Measurements from ENCODE around the gene CTDP1.
"Not testable (repeated sequence)": the region's sequence is repeated elsewhere in the genome, so short reads cannot be mapped to it uniquely, and the experiment has no call there.

Gene CTDP1

GRCh38 chr18:79747156-79747845 is 67.7 kb downstream of the CTDP1 start:
- no peak for DNase-seq

GRCh38 chr18:79748321-79749180 is 68.9 kb downstream of the CTDP1 start:
- no peak for DNase-seq

GRCh38 chr18:79749251-79750191 is 69.9 kb downstream of the CTDP1 start:
- no peak for DNase-seq

- DNase-seq, result no peak
Measured at GRCh38 chr18:79750980-79751571, 71.5 kb downstream of the CTDP1 start.

- not testable (repeated sequence) for DNase-seq
Measured at GRCh38 chr18:79751918-79752578, 72.4 kb downstream of the CTDP1 start.

GRCh38 chr18:79752946-79753345 is 73.3 kb downstream of the CTDP1 start:
- not testable (repeated sequence) for DNase-seq

GRCh38 chr18:79753391-79753851 is 73.8 kb downstream of the CTDP1 start:
- no peak for DNase-seq

GRCh38 chr18:79754022-79754761 is 74.6 kb downstream of the CTDP1 start:
- DNase-seq, result no peak

- no peak for DNase-seq
Measured at GRCh38 chr18:79754831-79755351, 75.3 kb downstream of the CTDP1 start.

- no peak for DNase-seq
Measured at GRCh38 chr18:79755496-79756142, 76.0 kb downstream of the CTDP1 start.

- DNase-seq, result no peak
Measured at GRCh38 chr18:79756143-79756500, 76.5 kb downstream of the CTDP1 start.

GRCh38 chr18:79756826-79757225 is 77.2 kb downstream of the CTDP1 start:
- DNase-seq, result no peak

GRCh38 chr18:79760348-79760747 is 80.7 kb downstream of the CTDP1 start:
- no peak for DNase-seq

- DNase-seq, result no peak
Measured at GRCh38 chr18:79760881-79761280, 81.3 kb downstream of the CTDP1 start.

GRCh38 chr18:79763407-79763806 is 83.8 kb downstream of the CTDP1 start:
- DNase-seq, result no peak

GRCh38 chr18:79764131-79764530 is 84.5 kb downstream of the CTDP1 start:
- DNase-seq, result no peak

- DNase-seq, result no peak
Measured at GRCh38 chr18:79765491-79766245, 86.1 kb downstream of the CTDP1 start.

- no peak for DNase-seq
Measured at GRCh38 chr18:79766308-79766707, 86.7 kb downstream of the CTDP1 start.

- no peak for DNase-seq
Measured at GRCh38 chr18:79768745-79769144, 89.1 kb downstream of the CTDP1 start.
